Breast epithelium (tissue), 3 donors: ENCODE data around the gene PITRM1.
A peak's percentile ranks its signal among the peaks of the same experiment; 100 is the strongest.

Experiments
- POLR2AphosphoS5 ChIP-seq, 3 donors: sonication (generic); formaldehyde crosslinking; IDR thresholded peaks; one replicate each; pipeline ENCODE4 v1.6.1; 2017; ENCODE audit warnings: antibody characterized with exemption in 3 of 3
- TF ChIP-seq, protein P1 (sequence below), 3 donors: fragments of 450-650 bp; IDR thresholded peaks; one replicate each; pipeline ENCODE4 v1.5.1; 2016 to 2017; ENCODE audit warnings: antibody characterized with exemption in 3 of 3, mild to moderate bottlenecking in 3 of 3, moderate library complexity in 3 of 3

- TF ChIP-seq, protein P1, sequence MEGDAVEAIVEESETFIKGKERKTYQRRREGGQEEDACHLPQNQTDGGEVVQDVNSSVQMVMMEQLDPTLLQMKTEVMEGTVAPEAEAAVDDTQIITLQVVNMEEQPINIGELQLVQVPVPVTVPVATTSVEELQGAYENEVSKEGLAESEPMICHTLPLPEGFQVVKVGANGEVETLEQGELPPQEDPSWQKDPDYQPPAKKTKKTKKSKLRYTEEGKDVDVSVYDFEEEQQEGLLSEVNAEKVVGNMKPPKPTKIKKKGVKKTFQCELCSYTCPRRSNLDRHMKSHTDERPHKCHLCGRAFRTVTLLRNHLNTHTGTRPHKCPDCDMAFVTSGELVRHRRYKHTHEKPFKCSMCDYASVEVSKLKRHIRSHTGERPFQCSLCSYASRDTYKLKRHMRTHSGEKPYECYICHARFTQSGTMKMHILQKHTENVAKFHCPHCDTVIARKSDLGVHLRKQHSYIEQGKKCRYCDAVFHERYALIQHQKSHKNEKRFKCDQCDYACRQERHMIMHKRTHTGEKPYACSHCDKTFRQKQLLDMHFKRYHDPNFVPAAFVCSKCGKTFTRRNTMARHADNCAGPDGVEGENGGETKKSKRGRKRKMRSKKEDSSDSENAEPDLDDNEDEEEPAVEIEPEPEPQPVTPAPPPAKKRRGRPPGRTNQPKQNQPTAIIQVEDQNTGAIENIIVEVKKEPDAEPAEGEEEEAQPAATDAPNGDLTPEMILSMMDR (IDR thresholded peaks at IDR 0.05) = no peak
- peak in 2 of 3 donors; percentile 46 to 60 for TF ChIP-seq POLR2AphosphoS5 (IDR thresholded peaks at IDR 0.05)
These were observed 77.0 kb downstream of the PITRM1 start for GRCh38 chr10:3095373-3096139.
